Type B pancreatic cell (in vitro differentiated cells): ENCODE data around the gene MAP3K7. TPM values are rescaled to one million over a fixed set of nuclear protein-coding genes. Genes with fewer than 3 reads are reported as not detected.

ENCODE experiments used
- DNase-seq: peaks from one replicate; pipeline ENCODE4 v3.0.0; 2021; ENCODE audit warnings: mixed read lengths; ENCODE audit not compliant: unreplicated experiment; ENCODE audit errors: extremely low spot score
- H3K27ac Mint-ChIP-seq: 2 replicates; pipeline ENCODE4 v1.8.0; 2021; ENCODE audit warnings: mild to moderate bottlenecking, mixed read lengths
- H3K27me3 Mint-ChIP-seq: 2 replicates; pipeline ENCODE4 v1.8.0; 2021; ENCODE audit warnings: mixed read lengths
- H3K36me3 Mint-ChIP-seq: 2 replicates; pipeline ENCODE4 v1.8.0; 2021; ENCODE audit warnings: mixed read lengths
- H3K4me1 Mint-ChIP-seq: one replicate; pipeline ENCODE4 v1.8.0; 2021; ENCODE audit warnings: mixed read lengths; ENCODE audit not compliant: unreplicated experiment
- H3K4me3 Mint-ChIP-seq: 2 replicates; pipeline ENCODE4 v1.8.0; 2021; ENCODE audit warnings: mild to moderate bottlenecking, mixed read lengths
- H3K9me3 Mint-ChIP-seq: 2 replicates; pipeline ENCODE4 v1.8.0; 2021; ENCODE audit warnings: mixed read lengths
- CTCF ChIP-seq: fragments of 200-600 bp; sonication (generic); conservative IDR thresholded peaks from 2 replicates; pipeline ENCODE4 v1.5.0; 2021; ENCODE audit warnings: antibody characterized with exemption, mild to moderate bottlenecking
- total RNA-seq: library from RNA; stranded (reverse); gene quantifications from 2 replicates; pipeline ENCODE4 v1.2.1, GENCODE V29; 2021; ENCODE audit warnings: low replicate concordance

Gene MAP3K7
- total RNA-seq, 1 donor from 2014 or later, result 34.1 TPM

GRCh38 chr6:90599151-90599550 lies 12.3 kb upstream of the MAP3K7 start:
- H3K27me3 Mint-ChIP-seq, result peaks cover 32% of the 10 kb centered on the region
- no peaks in the 10 kb centered on the region for H3K9me3 Mint-ChIP-seq

DNA sequence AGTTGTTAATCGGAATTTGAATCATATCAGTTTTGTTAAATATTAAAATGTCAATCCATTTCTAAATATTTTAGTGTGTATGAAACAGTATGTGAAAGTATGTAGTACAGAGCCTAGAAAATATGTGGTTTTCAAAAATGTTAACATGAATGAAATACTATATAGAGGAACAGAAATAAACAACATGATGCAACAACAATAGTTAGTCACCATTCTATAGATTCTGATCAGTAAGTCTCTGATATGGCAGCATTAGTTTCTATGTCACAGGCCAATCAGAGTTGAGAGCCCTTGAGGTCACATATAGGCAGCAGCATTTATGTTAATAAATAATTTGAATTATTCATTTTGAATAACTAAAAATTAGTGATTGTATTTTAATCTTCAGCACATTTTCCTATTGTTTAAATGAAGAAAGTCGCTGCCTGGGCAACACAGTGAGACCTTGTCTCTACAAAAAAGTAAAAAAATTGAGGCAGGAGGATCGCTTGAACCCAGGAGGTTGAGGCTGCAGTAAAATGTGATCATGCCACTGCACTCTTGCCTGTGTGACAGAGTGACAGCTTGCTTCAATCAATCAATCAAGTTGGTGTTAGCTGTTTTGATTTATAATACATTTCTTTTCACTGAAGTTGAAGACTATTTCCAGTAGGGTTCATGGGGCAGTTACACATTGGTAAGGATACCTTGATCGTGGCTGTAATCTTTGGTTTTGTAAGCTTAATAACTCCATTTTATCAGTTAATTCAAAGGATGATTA lies 11.5 kb upstream of the MAP3K7 start:
- Mint-ChIP-seq H3K27me3 (peaks cover 36% of the 10 kb centered on the region), H3K36me3 (no peaks in the 10 kb centered on the region), H3K27ac (no peak overlapping the region)

More at GRCh38 chr6:90599151-90599550, 12.3 kb upstream of the MAP3K7 start:
- no peak overlapping the region for H3K4me3 Mint-ChIP-seq
- DNase-seq, result no peak
- no peaks in the 10 kb centered on the region for H3K36me3 Mint-ChIP-seq
- H3K27ac Mint-ChIP-seq, result no peak overlapping the region
- H3K4me1 Mint-ChIP-seq, result peaks cover 5% of the 10 kb centered on the region
- no peak for TF ChIP-seq CTCF

DNA sequence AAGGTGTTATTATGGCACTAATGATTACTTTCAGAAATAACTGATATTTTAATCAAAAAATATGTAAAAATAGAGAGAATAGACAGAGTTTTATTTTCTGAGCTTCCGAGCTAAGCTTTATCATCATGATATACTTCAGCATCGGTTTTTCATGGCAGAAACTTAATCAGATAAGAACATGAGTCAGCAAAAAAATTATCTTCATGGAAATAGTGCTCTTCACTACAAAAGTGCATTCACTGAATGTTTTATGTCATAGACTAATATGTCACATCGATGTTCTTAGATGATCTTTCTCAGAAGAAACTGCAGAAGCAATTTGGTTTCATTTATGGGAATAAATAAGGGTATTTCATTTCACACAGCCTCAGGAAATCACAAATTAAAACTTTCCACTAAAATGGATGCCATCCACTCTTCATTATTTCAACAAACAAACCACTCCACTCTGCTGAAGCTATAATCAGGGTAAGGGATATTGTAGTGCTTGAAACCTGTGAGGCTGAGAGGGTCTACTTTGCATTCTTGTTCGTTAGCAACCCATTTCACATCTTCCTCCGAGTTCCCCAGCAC lies 10.2 kb upstream of the MAP3K7 start:
- Mint-ChIP-seq H3K4me3 (no peak overlapping the region), H3K27me3 (peaks cover 38% of the 10 kb centered on the region), H3K27ac (no peak overlapping the region), H3K9me3 (no peaks in the 10 kb centered on the region), H3K4me1 (peaks cover 5% of the 10 kb centered on the region), H3K36me3 (no peaks in the 10 kb centered on the region)
- TF ChIP-seq CTCF, result no peak
- no peak for DNase-seq

More for the DNA sequence above, 11.5 kb upstream of the MAP3K7 start:
- no peaks in the 10 kb centered on the region for H3K9me3 Mint-ChIP-seq
- no peak for DNase-seq
- H3K4me3 Mint-ChIP-seq, result no peak overlapping the region
- peaks cover 5% of the 10 kb centered on the region for H3K4me1 Mint-ChIP-seq
- TF ChIP-seq CTCF, result no peak

DNA sequence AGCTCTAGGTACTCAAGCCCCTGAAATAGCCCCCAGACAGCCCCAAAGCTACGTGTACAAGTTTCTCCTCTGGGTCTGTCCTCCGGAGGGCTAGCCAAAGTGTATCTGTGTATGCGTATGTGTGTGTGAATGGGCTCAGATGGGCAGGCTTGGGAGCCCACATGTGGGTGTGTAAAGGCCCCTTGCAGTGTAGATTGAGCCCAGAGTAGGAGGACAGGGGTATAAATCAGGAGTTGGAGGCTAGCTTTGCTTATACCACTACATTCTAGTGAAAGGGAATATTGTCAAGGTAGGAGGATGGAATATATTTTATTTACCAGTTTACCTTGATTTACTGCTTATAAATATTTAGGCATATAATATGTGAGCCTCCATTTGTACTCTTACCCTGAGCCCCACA lies 9.0 kb upstream of the MAP3K7 start:
- no peaks in the 10 kb centered on the region for H3K36me3 Mint-ChIP-seq
- H3K27me3 Mint-ChIP-seq, result peaks cover 37% of the 10 kb centered on the region
- no peak overlapping the region for H3K4me3 Mint-ChIP-seq
- no peak overlapping the region for H3K27ac Mint-ChIP-seq
- H3K9me3 Mint-ChIP-seq, result no peaks in the 10 kb centered on the region
- TF ChIP-seq CTCF, result no peak
- H3K4me1 Mint-ChIP-seq, result peaks cover 5% of the 10 kb centered on the region
- DNase-seq, result no peak

DNA sequence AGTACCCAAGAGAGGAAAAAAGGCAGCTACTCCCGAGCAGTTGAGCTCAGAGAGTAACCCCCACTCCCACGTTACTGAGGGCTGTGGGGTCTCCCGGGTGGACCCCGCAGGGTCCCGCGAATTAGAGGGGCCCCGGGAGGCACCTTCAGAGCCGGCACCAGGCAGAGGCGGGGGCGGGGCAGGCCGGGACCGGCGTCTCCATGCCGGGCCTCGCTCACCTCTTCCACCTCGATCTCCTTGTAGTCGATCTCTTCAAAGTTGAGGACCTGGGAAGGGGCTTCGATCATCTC lies 381 bp downstream of the MAP3K7 start:
- DNase-seq, result peak; percentile 71
- Mint-ChIP-seq H3K27ac (peak overlapping the region; percentile 98), H3K9me3 (no peaks in the 10 kb centered on the region), H3K36me3 (no peaks in the 10 kb centered on the region), H3K4me3 (peak overlapping the region; percentile 98), H3K27me3 (peaks cover 8% of the 10 kb centered on the region), H3K4me1 (peaks cover 24% of the 10 kb centered on the region)
- no peak for TF ChIP-seq CTCF
